Hepatocyte (in vitro differentiated cells): ENCODE measurements around the gene RIN2. TPM values are rescaled to one million over a fixed set of nuclear protein-coding genes. Genes with fewer than 3 reads are reported as not detected.

Experiments used
- DNase-seq: peaks from one replicate; pipeline ENCODE4 v3.0.0-alpha.2; 2016; ENCODE audit warnings: low spot score
- H2AFZ ChIP-seq: fragments of 200-600 bp; sonication (generic); 2 replicates; pipeline ENCODE4 v1.6.0; 2016; ENCODE audit warnings: antibody characterized with exemption, mild to moderate bottlenecking
- H3K27ac ChIP-seq: fragments of 200-600 bp; sonication (generic); 2 replicates; pipeline ENCODE4 v1.5.1; 2016; ENCODE audit warnings: mild to moderate bottlenecking
- H3K27me3 ChIP-seq: fragments of 200-600 bp; sonication (generic); 2 replicates; pipeline ENCODE4 v1.6.1; 2016
- H3K36me3 ChIP-seq: fragments of 200-600 bp; sonication (generic); replicated peaks from 2 replicates; pipeline ENCODE4 v1.5.1; 2016; ENCODE audit warnings: low read depth; ENCODE audit not compliant: insufficient read depth
- H3K4me1 ChIP-seq: fragments of 200-600 bp; sonication (generic); 2 replicates; pipeline ENCODE4 v1.5.1; 2016; ENCODE audit warnings: mild to moderate bottlenecking, moderate library complexity; ENCODE audit not compliant: insufficient read depth
- H3K4me2 ChIP-seq: fragments of 200-600 bp; sonication (generic); 2 replicates; pipeline ENCODE4 v1.6.0; 2016
- H3K4me3 ChIP-seq: fragments of 200-600 bp; sonication (generic); 2 replicates; pipeline ENCODE4 v1.5.1; 2016; ENCODE audit warnings: mild to moderate bottlenecking
- H3K79me2 ChIP-seq: fragments of 200-600 bp; sonication (generic); 2 replicates; pipeline ENCODE4 v1.6.0; 2017; ENCODE audit warnings: mild to moderate bottlenecking
- H3K9me2 ChIP-seq: fragments of 200-600 bp; sonication (generic); replicated peaks from 2 replicates; pipeline ENCODE4 v1.6.0; 2017; ENCODE audit warnings: mild to moderate bottlenecking; ENCODE audit not compliant: insufficient read depth
- H3K9me3 ChIP-seq: fragments of 200-600 bp; sonication (generic); 2 replicates; pipeline ENCODE4 v1.5.1; 2016; ENCODE audit warnings: low read depth, mild to moderate bottlenecking
- H4K20me1 ChIP-seq: fragments of 200-600 bp; sonication (generic); 2 replicates; pipeline ENCODE4 v1.6.0; 2016; ENCODE audit warnings: mild to moderate bottlenecking; ENCODE audit not compliant: insufficient read depth, poor library complexity, severe bottlenecking
- EZH2 ChIP-seq: fragments of 200-600 bp; sonication (generic); IDR thresholded peaks from 2 replicates; pipeline ENCODE4 v1.6.1; 2016; ENCODE audit warnings: antibody characterized with exemption, mild to moderate bottlenecking, borderline replicate concordance
- EZH2phosphoT487 ChIP-seq: fragments of 200-600 bp; sonication (generic); IDR thresholded peaks from one replicate; pipeline ENCODE4 v1.6.1; 2018; ENCODE audit warnings: antibody characterized with exemption, mild to moderate bottlenecking, low read depth, moderate library complexity; ENCODE audit not compliant: unreplicated experiment, severe bottlenecking
- WGBS: methylation state at CpG from one replicate; pipeline ENCODE4 v1.1.6; 2016; ENCODE audit warnings: low lambda C conversion rate; ENCODE audit errors: missing lambda C conversion rate; 5-methylcytosine and 5-hydroxymethylcytosine counted together
- polyA plus RNA-seq: library from polyadenylated mRNA; unstranded; fragments of >200 nt; fragmentation: Nextera tagmentation; extraction: Ambion mirVana; gene quantifications from 2 replicates; pipeline ENCODE4 v1.2.1, GENCODE V29; 2016
- total RNA-seq: library from RNA; depleted of rRNA; stranded (reverse); fragments of >200 nt; gene quantifications from 2 replicates; pipeline ENCODE4 v1.2.3, GENCODE V29; 2014
- TF ChIP-seq, protein P1 (sequence below): fragments of 200-600 bp; sonication (generic); IDR thresholded peaks from 2 replicates; pipeline ENCODE4 v1.5.1; 2016; ENCODE audit warnings: antibody characterized with exemption, mild to moderate bottlenecking; ENCODE audit not compliant: poor library complexity

Gene RIN2
- total and polyA plus RNA-seq, 2 experiments from 2014 or later, result 24.5 to 39.0 TPM

DNA sequence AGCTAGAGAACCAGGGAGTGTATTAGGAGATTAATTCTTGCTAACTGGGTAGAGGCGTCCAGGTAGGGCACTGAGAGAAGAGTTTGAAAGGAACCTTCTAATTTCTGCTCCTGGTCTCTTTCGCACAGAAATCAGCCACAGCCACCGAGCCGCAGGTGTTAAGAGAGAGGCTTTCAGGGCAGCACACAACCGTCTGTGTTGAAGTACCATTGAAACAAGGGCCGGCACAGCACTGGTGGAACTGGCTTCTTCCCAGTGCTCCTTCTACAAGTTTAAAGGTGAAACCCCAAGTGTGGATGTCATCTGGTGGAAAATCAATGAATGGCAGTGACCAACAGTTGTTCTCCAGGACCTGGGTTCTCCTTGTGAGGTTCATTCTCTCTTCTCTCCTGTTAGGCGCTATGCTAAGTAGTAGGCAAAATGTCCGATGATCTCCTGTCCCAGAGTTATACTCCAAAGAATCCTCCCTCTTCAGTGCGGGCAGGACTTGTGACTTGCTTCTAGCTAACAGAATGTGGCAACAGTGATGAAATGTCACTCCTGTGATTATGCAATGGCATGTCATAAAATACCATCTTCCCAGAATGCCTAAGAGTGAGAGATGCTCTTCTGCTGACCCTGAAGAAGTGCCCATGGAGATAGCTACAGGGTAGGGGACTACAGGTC is 15.0 kb upstream of the RIN2 start:
- no peak overlapping the region for H3K4me2 ChIP-seq
- TF ChIP-seq, protein P1, sequence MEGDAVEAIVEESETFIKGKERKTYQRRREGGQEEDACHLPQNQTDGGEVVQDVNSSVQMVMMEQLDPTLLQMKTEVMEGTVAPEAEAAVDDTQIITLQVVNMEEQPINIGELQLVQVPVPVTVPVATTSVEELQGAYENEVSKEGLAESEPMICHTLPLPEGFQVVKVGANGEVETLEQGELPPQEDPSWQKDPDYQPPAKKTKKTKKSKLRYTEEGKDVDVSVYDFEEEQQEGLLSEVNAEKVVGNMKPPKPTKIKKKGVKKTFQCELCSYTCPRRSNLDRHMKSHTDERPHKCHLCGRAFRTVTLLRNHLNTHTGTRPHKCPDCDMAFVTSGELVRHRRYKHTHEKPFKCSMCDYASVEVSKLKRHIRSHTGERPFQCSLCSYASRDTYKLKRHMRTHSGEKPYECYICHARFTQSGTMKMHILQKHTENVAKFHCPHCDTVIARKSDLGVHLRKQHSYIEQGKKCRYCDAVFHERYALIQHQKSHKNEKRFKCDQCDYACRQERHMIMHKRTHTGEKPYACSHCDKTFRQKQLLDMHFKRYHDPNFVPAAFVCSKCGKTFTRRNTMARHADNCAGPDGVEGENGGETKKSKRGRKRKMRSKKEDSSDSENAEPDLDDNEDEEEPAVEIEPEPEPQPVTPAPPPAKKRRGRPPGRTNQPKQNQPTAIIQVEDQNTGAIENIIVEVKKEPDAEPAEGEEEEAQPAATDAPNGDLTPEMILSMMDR, result no peak
- TF ChIP-seq EZH2phosphoT487 (no peak), EZH2 (no peak)
- H3K27ac ChIP-seq, result peak overlapping the region; percentile 9
- no peaks in the 10 kb centered on the region for H3K79me2 ChIP-seq
- no peaks in the 10 kb centered on the region for H3K9me2 ChIP-seq
- 83% methylated on average over 9 of the region's 9 CpGs for WGBS
- no peaks in the 10 kb centered on the region for H3K27me3 ChIP-seq
- DNase-seq, result peak; percentile 28
- no peak overlapping the region for H2AFZ ChIP-seq
- H3K4me1 ChIP-seq, result peaks cover 1% of the 10 kb centered on the region
- H3K9me3 ChIP-seq, result no peaks in the 10 kb centered on the region
- H3K4me3 ChIP-seq, result no peak overlapping the region
- no peaks in the 10 kb centered on the region for H4K20me1 ChIP-seq
- H3K36me3 ChIP-seq, result no peaks in the 10 kb centered on the region

DNA sequence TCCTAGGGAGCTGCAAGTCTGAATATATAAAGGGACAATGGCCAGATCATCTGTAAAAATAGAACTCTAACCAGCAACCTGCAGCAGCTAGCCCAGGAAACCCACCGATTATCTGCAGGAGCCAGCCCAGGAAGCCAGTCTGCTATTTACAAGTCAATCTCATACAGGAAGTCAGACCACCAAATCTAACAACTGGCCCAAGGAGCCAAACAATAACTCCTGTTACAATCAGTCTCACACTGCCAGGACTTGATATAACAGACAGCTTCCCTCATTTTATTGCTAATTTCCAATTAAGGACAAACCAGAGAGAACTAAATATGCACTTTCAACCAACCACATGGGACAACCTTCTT is 14.4 kb upstream of the RIN2 start:
- Histone ChIP-seq H3K9me2 (no peaks in the 10 kb centered on the region), H4K20me1 (no peaks in the 10 kb centered on the region), H3K4me1 (no peaks in the 10 kb centered on the region), H3K4me3 (no peak overlapping the region), H3K79me2 (no peaks in the 10 kb centered on the region), H3K9me3 (no peaks in the 10 kb centered on the region), H3K4me2 (no peak overlapping the region), H2AFZ (no peak overlapping the region), H3K27ac (no peak overlapping the region), H3K36me3 (no peaks in the 10 kb centered on the region), H3K27me3 (no peaks in the 10 kb centered on the region)
- TF ChIP-seq EZH2 (no peak), EZH2phosphoT487 (no peak)
- TF ChIP-seq, protein P1, result no peak
- 61% methylated on average over 1 of the region's 1 CpG for WGBS
- no peak for DNase-seq

DNA sequence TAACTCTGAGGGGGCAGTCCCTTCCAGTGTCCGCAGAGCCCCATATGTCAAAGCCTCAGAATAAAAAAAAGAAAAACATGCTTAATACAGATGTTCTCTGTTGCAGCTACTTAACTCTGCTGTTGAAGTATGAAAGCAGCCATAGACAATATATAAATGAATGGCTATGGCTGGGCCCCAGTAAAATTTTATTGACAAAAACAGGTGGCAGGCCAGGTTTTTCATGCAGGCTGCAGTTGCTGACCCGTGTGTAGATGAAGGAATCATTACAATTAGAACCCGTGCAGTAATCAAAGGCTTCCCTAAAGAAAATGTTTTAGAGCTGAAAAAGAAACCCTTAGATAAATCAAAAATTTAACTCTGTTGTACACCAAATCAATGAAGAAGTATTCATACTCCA is 13.0 kb upstream of the RIN2 start:
- WGBS, result 91% methylated on average over 3 of the region's 3 CpGs
- Histone ChIP-seq H2AFZ (no peak overlapping the region), H3K36me3 (no peaks in the 10 kb centered on the region), H4K20me1 (no peaks in the 10 kb centered on the region), H3K9me2 (no peaks in the 10 kb centered on the region), H3K79me2 (no peaks in the 10 kb centered on the region), H3K4me3 (no peak overlapping the region), H3K27ac (no peak overlapping the region), H3K9me3 (no peaks in the 10 kb centered on the region), H3K4me1 (peaks cover 1% of the 10 kb centered on the region), H3K27me3 (no peaks in the 10 kb centered on the region), H3K4me2 (no peak overlapping the region)
- no peak for TF ChIP-seq EZH2
- TF ChIP-seq, protein P1, result no peak
- DNase-seq, result no peak

DNA sequence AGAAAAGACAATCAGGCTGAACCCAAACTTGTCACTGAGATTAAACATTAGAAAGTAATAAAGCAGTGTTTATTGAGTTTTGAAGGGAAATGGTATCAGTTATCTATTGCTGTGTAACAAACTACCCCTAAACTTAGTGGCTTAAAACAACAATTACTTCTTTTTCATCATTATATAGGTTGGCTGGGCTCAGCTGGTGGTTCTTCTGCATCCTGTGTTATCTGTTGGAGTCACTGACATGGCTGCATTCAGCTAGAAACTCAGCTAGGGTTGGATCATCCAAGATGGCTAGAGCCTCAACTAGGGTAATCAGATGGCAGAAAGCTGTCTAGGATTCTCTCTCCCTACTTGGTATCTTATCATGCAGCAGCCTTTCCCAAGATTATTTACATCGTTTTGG is 12.5 kb upstream of the RIN2 start:
- H2AFZ ChIP-seq, result no peak overlapping the region
- H3K79me2 ChIP-seq, result no peaks in the 10 kb centered on the region
- TF ChIP-seq EZH2phosphoT487 (no peak), EZH2 (no peak)
- TF ChIP-seq, protein P1, result no peak
- WGBS, result 89% methylated on average over 1 of the region's 1 CpG
- H3K36me3 ChIP-seq, result no peaks in the 10 kb centered on the region
- no peak overlapping the region for H3K27ac ChIP-seq
- H3K4me2 ChIP-seq, result no peak overlapping the region
- no peak for DNase-seq
- H4K20me1 ChIP-seq, result no peaks in the 10 kb centered on the region
- peaks cover 6% of the 10 kb centered on the region for H3K4me1 ChIP-seq
- no peaks in the 10 kb centered on the region for H3K27me3 ChIP-seq
- no peak overlapping the region for H3K4me3 ChIP-seq
- H3K9me3 ChIP-seq, result no peaks in the 10 kb centered on the region
- H3K9me2 ChIP-seq, result no peaks in the 10 kb centered on the region
